ENCODE results near the gene PDSS2. TPM values are rescaled to one million over a fixed set of nuclear protein-coding genes. Genes with fewer than 3 reads are reported as not detected.

The PDSS2 gene
- total and polyA plus RNA-seq, 2 of the 4 experiments (the other 2 are of a cell fraction), result 8.6 to 9.2 TPM

- 0 out of 2 replicates have a peak, but pooled peaks cover 2% of the 10 kb centered on the region for H3K36me3 ChIP-seq (ENCODE audit: control insufficient read depth, insufficient read depth, low read length)
- no CpG with 5 or more reads among the region's 2 CpGs for WGBS, 2 experiments (ENCODE audit: extremely low coverage in 2 of 2, insufficient read length in 1 of 2)
- H3K9me3 ChIP-seq (ENCODE audit: control insufficient read depth, insufficient read depth, low read length), result peaks cover 2% of the 10 kb centered on the region; the same call in 1 of the 2 replicates
- no peak for TF ChIP-seq MAZ (IDR thresholded peaks at IDR 0.05; ENCODE audit: borderline replicate concordance, low read depth, low read length)
- TF ChIP-seq RFX5 (IDR thresholded peaks at IDR 0.05; ENCODE audit: low read depth, low read length), result no peak
- no peak overlapping the region for H3K4ac ChIP-seq (ENCODE audit: low read depth, low read length)
- H4K5ac ChIP-seq (ENCODE audit: low read depth, low read length), result no peak overlapping the region
- H4K20me1 ChIP-seq (ENCODE audit: insufficient read depth, low read length), result no peaks in the 10 kb centered on the region; the same call in 1 of the 2 replicates
- dilution Hi-C loops (cut with HindIII; ENCODE audit: low sequenced_read_pairs, unreplicated experiment) (no loop called here), in situ Hi-C loops (cut with MboI; ENCODE audit: low sequenced_read_pairs) (no loop called here), intact Hi-C loops (cut with micrococcal nuclease) (no loop called here)
- H3K27me3 ChIP-seq (ENCODE audit: control insufficient read depth, insufficient read depth, low read length), result no peaks in the 10 kb centered on the region
- ChIA-PET POLR2A (ENCODE audit: unreplicated experiment) (no interaction called here), CTCF (no interaction called here)
- H2AK5ac ChIP-seq (ENCODE audit: low read depth, low read length), result no peak overlapping the region
- ATAC-seq (ENCODE audit: low read depth) (no peak), DNase-seq (no peak)
- H3K9ac ChIP-seq (ENCODE audit: low read depth, low read length), result no peak overlapping the region
- no peak overlapping the region for H2AK9ac ChIP-seq (replicated peaks; ENCODE audit: low read depth, low read length, poor library complexity)
- no peak overlapping the region for H2BK15ac ChIP-seq (ENCODE audit: low read depth, low read length)
- no peak overlapping the region for H2AFZ ChIP-seq (replicated peaks; ENCODE audit: low read length, poor library complexity)
- H3K4me2 ChIP-seq (ENCODE audit: low read depth, low read length), result no peak overlapping the region
- H3K14ac ChIP-seq (replicated peaks; ENCODE audit: low read depth, low read length), result no peak overlapping the region
- no peak overlapping the region for H3K23ac ChIP-seq (ENCODE audit: low read depth, low read length)
- H3K79me1 ChIP-seq (ENCODE audit: low read depth in 1 of 2, low read length in 2 of 2), result peaks cover 0 to 5% of the 10 kb centered on the region in 2 experiments; a peak in 1 of 4 replicates
- no peak overlapping the region for H2BK120ac ChIP-seq (ENCODE audit: low read depth, low read length)
- H4K91ac ChIP-seq (ENCODE audit: insufficient read depth, low read depth, low read length), result no peak overlapping the region
- no peak overlapping the region for H3K56ac ChIP-seq (ENCODE audit: extremely low read depth, insufficient read depth, low read length)
- no peaks in the 10 kb centered on the region for H3K4me1 ChIP-seq (ENCODE audit: control insufficient read depth, insufficient read depth, low read length)
- H4K8ac ChIP-seq (ENCODE audit: low read depth in 2 of 2, low read length in 2 of 2), result no peak overlapping the region
- no TSS peak for BruUV-seq (replicated peaks)
- no peak overlapping the region for H3K18ac ChIP-seq (ENCODE audit: low read depth, low read length)
- H3K27ac ChIP-seq (ENCODE audit: insufficient read depth, low read length), result no peak overlapping the region
- H2BK5ac ChIP-seq (ENCODE audit: low read depth, low read length, poor library complexity, severe bottlenecking), result no peak overlapping the region
- no peaks in the 10 kb centered on the region for H3K9me1 ChIP-seq (ENCODE audit: insufficient read depth, low read length)
- H2BK20ac ChIP-seq (ENCODE audit: low read depth, low read length), result no peak overlapping the region
- no peak overlapping the region for H3K4me3 ChIP-seq (ENCODE audit: insufficient read depth, low read depth, low read length)
Observed at GRCh38 chr6:107390056-107390455, 69.3 kb downstream of the PDSS2 start.

All from IMR-90 (cell line).